Activated naive CD8-positive, alpha-beta T cell treated with anti-CD3 and anti-CD28 coated beads, Interleukin-2, amount 50 U/mL, for 24 hours (primary cell): Measurements from ENCODE around the gene STK24.

Experiments used
- ATAC-seq: fragments of 150-1000 bp; cut with Tn5 transposase; one replicate; pipeline ENCODE4 v1.10.0; 2021
- DNase-seq: peaks from one replicate; pipeline ENCODE4 v3.0.0; 2021
- H3K27ac Mint-ChIP-seq: one replicate; pipeline ENCODE4 v1.8.0; 2021; ENCODE audit warnings: mild to moderate bottlenecking, mixed read lengths
- H3K27me3 Mint-ChIP-seq: one replicate; pipeline ENCODE4 v1.8.0; 2021; ENCODE audit warnings: mixed read lengths
- H3K36me3 Mint-ChIP-seq: one replicate; pipeline ENCODE4 v1.8.0; 2021; ENCODE audit warnings: low read depth, mixed read lengths
- H3K4me1 Mint-ChIP-seq: one replicate; pipeline ENCODE4 v1.8.0; 2021; ENCODE audit warnings: mixed read lengths
- H3K4me3 Mint-ChIP-seq: one replicate; pipeline ENCODE4 v1.8.0; 2021; ENCODE audit warnings: mild to moderate bottlenecking, moderate library complexity, mixed read lengths
- H3K9me3 Mint-ChIP-seq: one replicate; pipeline ENCODE4 v1.8.0; 2021; ENCODE audit warnings: mixed read lengths

STK24 gene

DNA sequence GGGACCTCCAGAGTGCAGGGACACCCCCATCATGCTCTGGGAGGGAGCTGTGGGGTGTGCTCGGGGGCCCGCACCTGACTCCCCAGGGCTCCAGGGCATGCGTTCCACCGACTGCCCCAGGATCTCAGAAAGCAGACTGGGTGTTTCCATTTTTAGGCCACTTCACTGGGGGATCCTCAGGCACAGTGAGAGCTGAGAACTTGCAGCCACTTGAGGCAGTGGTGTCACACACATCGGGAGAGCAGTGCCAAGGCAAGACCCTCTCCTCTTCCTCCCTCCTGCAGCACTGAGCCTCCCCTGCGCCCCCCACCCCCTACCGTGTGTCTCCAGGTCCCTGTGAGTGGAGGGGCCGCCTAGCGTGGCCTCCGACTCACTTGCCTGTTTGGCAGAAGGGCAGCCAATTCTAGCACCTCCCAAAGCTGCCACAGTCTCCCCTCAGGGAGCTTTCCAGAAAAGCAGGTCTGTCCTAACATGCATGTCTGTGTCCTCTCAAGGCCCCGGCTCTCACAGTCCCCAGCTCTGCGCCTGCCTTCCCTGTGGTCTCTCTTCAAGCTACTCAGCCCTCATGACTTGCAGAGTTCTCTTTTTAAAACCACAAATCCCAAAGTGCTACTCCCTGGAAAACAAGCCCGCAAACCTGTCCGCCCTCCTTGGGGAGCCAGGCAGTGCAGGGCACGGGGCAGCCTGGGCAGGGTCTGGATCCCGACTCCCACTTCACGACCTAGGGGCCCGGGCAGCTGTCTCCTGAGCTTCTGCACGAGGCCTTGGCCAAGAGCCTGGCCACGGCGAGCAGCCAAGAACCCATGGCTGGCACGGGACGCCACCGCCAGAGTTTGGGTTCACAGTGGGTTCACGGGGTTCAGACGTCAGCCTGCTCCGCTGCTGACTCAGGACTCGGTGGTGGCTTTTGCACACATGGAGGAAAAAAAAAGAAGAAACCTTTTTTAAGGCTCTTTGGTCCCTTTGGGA, 94.1 kb downstream of the STK24 start:
- Mint-ChIP-seq H3K27me3 (no peaks in the 10 kb centered on the region), H3K4me1 (peaks cover 91% of the 10 kb centered on the region), H3K4me3 (no peak overlapping the region), H3K27ac (peak overlapping the region; percentile 22), H3K9me3 (no peaks in the 10 kb centered on the region), H3K36me3 (peaks cover 28% of the 10 kb centered on the region)
- DNase-seq, result peak; percentile 25
- ATAC-seq, result peak; percentile 5

DNA sequence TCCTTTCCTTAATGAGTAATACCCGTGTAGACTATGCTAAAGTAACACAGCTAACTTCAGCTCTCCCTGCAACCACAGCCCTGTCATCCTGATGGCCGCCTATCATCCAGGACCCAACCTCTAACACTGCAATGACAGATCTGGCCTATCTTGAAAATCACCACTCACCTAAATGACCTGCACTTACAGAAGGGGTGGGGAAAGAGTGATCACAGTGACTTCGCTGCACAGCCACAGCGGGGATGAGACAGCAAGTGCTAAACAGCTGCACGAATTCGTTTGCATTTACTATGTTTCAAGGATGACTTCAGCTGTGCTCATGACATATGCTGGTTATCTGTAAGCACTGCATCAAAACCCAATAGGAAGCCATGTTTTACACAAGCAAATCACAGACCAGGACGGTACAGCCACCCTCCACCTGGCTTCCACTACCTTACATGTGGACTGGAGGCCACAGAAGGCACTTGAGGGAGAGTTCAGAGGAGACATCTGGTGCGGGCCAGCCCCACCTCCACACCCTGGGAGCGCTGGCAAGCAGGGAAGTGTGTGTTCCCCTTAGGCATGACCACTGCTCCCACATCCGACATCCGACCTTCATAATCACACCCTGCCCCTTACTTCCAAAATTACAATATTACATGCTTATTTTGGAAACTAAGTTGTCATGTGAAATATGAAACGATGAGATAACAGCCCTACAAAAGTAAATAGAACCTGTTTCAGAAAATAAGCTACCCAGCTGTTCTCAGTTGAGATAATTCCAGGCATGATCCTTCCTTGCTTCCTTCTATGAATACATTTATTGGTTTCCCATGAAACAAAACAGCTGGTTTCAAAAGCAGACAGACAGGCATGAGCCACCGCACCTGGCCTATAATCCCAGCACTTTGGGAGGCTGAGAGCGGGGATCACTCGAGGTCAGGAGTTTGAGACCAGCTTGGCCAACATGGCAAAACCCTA, 95.7 kb downstream of the STK24 start:
- Mint-ChIP-seq H3K27ac (peak overlapping the region; percentile 76), H3K9me3 (no peaks in the 10 kb centered on the region), H3K4me3 (peak overlapping the region; percentile 9), H3K36me3 (peaks cover 33% of the 10 kb centered on the region), H3K27me3 (no peaks in the 10 kb centered on the region), H3K4me1 (peaks cover 91% of the 10 kb centered on the region)
- DNase-seq (peak; percentile 53), ATAC-seq (peak; percentile 69)

DNA sequence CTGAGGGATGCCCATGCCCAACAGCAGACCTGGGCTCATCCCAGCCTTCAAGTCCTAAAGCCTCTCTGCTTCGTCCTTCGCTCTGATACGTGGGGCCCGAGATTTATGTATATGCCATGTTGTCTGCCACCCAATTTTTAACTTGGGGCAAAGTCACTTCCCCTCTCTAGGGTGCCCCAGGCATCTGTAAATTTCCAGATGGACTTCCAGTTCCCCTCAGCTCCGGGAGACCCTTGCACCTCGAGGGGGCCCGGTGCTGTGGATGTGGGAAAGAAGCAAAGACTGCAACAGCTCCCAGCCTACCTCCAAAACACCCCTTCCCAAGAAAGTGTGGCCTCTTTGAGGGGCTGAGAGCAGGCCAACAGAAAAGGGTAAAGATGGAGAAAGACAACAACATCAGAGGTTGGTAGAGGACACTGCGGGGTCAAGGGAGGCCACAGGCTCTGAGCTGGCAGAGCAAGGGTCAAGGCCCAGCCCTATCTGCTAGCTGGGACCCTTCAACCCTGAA, 97.4 kb downstream of the STK24 start:
- ATAC-seq (no peak), DNase-seq (no peak)
- peaks cover 36% of the 10 kb centered on the region for H3K36me3 Mint-ChIP-seq
- H3K4me3 Mint-ChIP-seq, result no peak overlapping the region
- no peaks in the 10 kb centered on the region for H3K9me3 Mint-ChIP-seq
- H3K27ac Mint-ChIP-seq, result peak overlapping the region; percentile 17
- peaks cover 85% of the 10 kb centered on the region for H3K4me1 Mint-ChIP-seq
- no peaks in the 10 kb centered on the region for H3K27me3 Mint-ChIP-seq

DNA sequence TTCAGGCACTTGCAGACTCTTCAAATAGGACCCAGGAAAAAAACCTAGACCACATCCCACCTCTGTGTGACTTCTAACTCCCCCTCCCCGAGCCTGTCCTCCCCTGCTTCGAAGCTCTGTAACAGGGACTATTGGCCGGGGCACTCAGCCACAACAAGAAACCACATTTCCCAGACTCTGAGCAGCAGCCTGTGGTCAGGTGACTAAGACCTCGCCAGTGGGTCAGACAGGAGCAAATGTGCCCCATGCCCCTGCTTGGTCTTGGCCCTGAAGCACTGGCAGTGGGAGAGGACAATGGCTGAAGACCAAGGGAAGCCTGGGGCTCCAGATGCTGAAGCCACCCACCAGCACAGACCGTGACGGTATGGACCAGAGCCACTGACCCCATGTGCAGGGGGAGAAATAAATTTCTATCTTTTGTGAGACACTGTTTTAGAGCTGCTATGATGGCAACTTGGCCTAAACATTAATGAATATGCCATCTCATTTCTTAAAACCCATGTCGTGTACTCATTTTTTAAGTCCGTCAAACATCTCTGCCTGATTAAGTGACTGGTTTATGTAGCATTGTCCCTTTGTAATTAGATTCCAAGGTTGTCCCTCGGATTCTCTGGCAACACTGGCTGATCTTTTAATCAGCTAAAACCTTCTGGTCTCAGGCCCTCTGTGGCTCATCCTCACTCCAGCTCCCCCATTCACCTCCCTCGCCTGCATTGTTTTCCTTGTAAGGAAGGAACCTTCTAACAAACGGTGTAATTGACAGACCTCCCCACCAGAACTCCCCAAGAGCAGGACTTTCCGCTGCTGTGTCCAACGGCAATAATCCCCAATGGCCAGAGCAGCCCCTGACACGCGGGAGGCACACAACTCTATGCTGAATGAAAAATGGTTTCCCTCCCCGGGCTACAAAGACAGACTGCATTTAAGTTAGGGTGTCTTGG, 98.4 kb downstream of the STK24 start:
- peak overlapping the region; percentile 66 for H3K27ac Mint-ChIP-seq
- peak overlapping the region; percentile 30 for H3K4me3 Mint-ChIP-seq

DNA sequence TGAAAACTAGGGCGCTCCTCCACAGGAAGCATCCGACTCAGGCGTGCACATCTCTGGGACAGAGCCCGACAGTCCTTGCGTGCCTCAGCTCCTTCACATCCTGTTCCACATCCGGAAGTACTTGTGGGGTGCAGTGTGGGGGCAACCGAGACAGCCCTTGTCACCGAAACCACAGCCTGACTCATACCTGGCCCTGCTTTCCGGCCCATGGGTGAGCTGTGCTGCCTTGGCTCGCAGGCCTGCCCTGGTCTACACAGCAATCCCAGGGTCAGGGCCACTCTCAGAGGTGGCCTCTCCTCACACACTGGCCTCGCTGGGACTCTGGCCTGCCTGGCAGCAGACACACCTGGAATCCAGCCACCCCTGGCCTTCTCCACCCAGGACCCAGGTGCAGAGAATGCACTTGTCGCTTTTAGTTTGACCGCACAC, 100.4 kb downstream of the STK24 start:
- H3K4me1 Mint-ChIP-seq, result peaks cover 77% of the 10 kb centered on the region
- no peaks in the 10 kb centered on the region for H3K27me3 Mint-ChIP-seq
- DNase-seq (peak; percentile 86), ATAC-seq (peak; percentile 90)
- peak overlapping the region; percentile 76 for H3K4me3 Mint-ChIP-seq
- H3K27ac Mint-ChIP-seq, result peak overlapping the region; percentile 95
- H3K36me3 Mint-ChIP-seq, result peaks cover 58% of the 10 kb centered on the region
- no peaks in the 10 kb centered on the region for H3K9me3 Mint-ChIP-seq

More for the DNA sequence above, 98.4 kb downstream of the STK24 start:
- ATAC-seq (no peak), DNase-seq (peak; percentile 47)
- Mint-ChIP-seq H3K9me3 (no peaks in the 10 kb centered on the region), H3K4me1 (peaks cover 82% of the 10 kb centered on the region), H3K36me3 (peaks cover 42% of the 10 kb centered on the region), H3K27me3 (no peaks in the 10 kb centered on the region)

DNA sequence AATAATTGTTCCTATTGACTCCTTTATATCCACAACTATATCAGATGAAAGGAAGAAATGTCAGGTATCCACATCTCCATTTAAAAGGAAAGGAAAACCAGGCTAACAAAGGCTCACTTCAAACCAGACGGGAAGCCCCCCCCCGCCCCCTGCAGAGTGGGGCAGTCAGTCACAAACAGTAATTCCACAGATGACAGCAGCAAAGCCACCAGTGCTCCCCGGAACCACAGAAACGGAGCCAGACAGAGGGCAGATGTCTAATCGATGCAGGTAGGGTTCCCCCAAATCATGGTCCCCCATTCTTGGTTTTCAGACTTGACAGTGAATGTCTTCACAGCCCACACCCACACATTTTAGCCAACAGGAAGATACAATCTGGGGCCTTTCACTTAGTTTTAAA, 100.8 kb downstream of the STK24 start:
- peaks cover 76% of the 10 kb centered on the region for H3K4me1 Mint-ChIP-seq
- no peaks in the 10 kb centered on the region for H3K27me3 Mint-ChIP-seq
- H3K36me3 Mint-ChIP-seq, result peaks cover 60% of the 10 kb centered on the region
- peak overlapping the region; percentile 76 for H3K4me3 Mint-ChIP-seq
- peak overlapping the region; percentile 95 for H3K27ac Mint-ChIP-seq
- DNase-seq (peak; percentile 59), ATAC-seq (peak; percentile 44)
- no peaks in the 10 kb centered on the region for H3K9me3 Mint-ChIP-seq

DNA sequence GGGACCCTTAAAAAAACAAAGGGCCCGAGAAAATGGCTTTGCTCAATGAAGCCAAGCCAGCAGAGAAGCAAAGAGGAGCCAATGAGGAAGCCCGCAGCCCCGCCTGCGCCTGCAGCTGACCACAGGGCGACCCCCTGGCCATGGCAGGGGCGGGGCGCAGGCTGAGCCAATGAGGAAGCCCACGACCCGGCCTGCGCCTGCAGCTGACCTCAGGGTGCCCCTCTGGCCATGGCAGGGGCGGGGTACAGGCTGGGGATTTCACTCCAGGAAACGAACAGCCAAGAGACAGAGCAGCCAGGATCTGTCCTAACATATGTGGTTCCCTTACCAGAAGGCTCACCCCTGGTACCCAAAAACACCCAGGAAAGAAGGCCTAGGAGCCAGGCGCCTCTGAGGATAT, 101.4 kb downstream of the STK24 start:
- DNase-seq (no peak), ATAC-seq (no peak)
- H3K4me3 Mint-ChIP-seq, result no peak overlapping the region
- H3K27me3 Mint-ChIP-seq, result no peaks in the 10 kb centered on the region
- H3K4me1 Mint-ChIP-seq, result peaks cover 73% of the 10 kb centered on the region
- H3K36me3 Mint-ChIP-seq, result peaks cover 61% of the 10 kb centered on the region
- H3K9me3 Mint-ChIP-seq, result no peaks in the 10 kb centered on the region
- peak overlapping the region; percentile 68 for H3K27ac Mint-ChIP-seq

DNA sequence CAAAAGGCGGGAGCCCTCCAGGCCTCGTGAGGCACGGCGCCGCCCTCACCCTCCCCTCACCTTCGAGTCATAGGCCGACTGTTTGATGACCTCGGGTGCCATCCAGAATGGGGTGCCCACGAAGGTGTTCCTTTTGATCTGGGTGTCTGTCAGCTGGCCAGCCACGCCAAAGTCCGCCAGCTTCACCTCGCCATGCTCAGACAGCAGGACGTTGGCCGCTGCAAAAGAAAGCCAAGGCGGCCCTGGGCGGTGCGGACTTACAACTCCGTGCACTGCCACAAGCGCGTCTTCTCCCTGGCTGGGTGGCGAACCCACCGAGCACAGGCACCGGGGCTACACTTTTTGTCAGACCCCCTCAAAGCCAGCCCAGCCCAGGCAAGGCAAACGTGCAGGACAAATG, 102.1 kb downstream of the STK24 start:
- no peak for DNase-seq
- Mint-ChIP-seq H3K4me1 (peaks cover 71% of the 10 kb centered on the region), H3K4me3 (no peak overlapping the region), H3K9me3 (no peaks in the 10 kb centered on the region), H3K27me3 (no peaks in the 10 kb centered on the region), H3K36me3 (peaks cover 62% of the 10 kb centered on the region), H3K27ac (peak overlapping the region; percentile 27)
- no peak for ATAC-seq

DNA sequence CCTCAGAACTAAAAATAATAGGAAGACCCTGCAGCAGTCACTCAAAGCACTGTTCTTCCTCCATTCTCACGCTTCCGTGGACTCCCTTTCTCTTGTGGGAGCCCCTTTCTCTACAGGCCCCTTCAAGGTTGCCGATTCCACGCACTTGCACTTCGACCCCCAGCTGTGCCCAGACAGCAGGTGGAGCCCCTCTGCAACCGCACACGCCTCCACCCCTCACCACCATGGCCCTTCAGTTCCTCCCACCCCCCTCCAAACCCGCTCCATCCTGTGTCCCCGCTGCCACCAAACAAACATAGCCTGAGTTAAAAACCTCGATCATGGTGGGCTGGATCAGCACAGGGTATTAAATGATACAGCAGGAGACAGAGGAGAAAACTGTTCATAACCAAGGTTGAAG, 102.6 kb downstream of the STK24 start:
- no peak for DNase-seq
- no peaks in the 10 kb centered on the region for H3K27me3 Mint-ChIP-seq
- H3K9me3 Mint-ChIP-seq, result no peaks in the 10 kb centered on the region
- peak overlapping the region; percentile 27 for H3K27ac Mint-ChIP-seq
- no peak overlapping the region for H3K4me3 Mint-ChIP-seq
- peaks cover 66% of the 10 kb centered on the region for H3K4me1 Mint-ChIP-seq
- H3K36me3 Mint-ChIP-seq, result peaks cover 64% of the 10 kb centered on the region
- no peak for ATAC-seq

DNA sequence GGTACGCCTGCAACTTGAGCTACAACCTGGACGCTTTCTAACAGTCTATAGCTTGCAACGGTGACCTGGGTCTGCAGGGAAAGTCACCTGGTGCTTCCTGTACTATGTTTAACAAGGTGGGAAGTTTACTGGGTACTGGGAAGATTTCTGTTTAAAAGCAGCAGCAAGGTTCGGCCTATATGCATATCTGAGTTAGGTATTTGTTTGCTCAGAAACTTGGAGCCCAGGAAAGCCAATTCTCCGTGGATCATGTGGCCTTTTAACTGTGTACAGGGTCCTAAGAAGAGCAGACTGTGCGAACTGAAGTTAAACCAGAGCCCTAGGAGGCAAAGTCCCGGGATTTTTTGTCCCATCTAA, 103.1 kb downstream of the STK24 start:
- Mint-ChIP-seq H3K27me3 (no peaks in the 10 kb centered on the region), H3K27ac (no peak overlapping the region)
- no peak for DNase-seq

DNA sequence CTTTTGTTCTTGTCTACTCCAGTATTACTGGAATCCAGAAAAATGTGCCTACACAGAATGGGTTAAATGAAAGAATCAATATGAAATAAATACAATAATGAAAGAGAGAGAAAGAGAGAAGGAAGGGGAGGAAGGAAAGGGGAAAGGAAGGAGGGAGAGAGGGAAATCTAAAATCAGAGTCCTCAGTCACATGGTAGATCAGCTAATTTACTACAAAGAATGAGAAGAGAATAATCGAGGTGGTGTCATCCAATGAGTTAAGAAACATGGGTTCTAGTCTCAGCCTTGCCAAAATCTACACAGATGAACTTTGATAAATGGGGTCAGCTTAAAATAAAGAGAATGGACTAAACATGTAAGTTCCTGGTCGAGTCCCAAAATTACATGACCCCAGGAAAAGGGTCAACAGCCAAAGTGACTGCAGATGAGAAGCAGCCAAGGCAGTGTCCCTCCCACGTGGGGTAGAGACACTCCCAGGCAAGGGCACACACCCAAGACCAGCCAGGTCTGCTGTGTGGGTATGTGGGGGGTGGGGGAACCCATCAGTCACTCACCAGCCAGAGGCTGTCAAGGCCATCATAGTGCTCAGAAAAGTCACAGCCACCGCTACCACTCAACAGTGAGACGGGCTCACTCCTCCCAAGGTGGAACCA, 103.6 kb downstream of the STK24 start:
- peaks cover 57% of the 10 kb centered on the region for H3K4me1 Mint-ChIP-seq
- no peaks in the 10 kb centered on the region for H3K9me3 Mint-ChIP-seq
- ATAC-seq (no peak), DNase-seq (no peak)
- H3K4me3 Mint-ChIP-seq, result no peak overlapping the region
- peaks cover 59% of the 10 kb centered on the region for H3K36me3 Mint-ChIP-seq
- H3K27ac Mint-ChIP-seq, result peak overlapping the region; percentile 37
- H3K27me3 Mint-ChIP-seq, result no peaks in the 10 kb centered on the region

More for the DNA sequence above, 103.1 kb downstream of the STK24 start:
- H3K4me3 Mint-ChIP-seq, result no peak overlapping the region
- peaks cover 62% of the 10 kb centered on the region for H3K4me1 Mint-ChIP-seq
- H3K9me3 Mint-ChIP-seq, result no peaks in the 10 kb centered on the region
- H3K36me3 Mint-ChIP-seq, result peaks cover 63% of the 10 kb centered on the region
- no peak for ATAC-seq

DNA sequence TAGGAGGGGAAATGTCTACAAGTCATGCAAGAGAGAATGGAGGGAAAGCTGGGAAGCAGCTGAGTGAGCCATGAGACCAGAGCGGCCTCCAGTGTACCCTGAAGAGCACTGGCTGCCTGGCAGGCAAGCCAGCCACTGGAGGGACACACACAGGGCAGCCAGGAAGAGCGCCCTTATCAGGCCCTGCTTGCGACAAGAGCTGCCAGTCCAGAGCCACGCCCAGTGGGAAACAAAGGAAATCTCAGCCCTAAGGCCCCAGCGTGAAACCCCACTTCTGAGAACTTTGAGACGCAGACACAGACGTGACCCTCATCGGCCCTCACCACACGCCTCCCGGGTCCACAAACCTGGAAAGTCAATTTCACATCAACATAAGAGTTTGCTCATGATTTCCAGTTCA, 105.0 kb downstream of the STK24 start:
- Mint-ChIP-seq H3K4me1 (peaks cover 49% of the 10 kb centered on the region), H3K36me3 (peaks cover 53% of the 10 kb centered on the region), H3K27ac (peak overlapping the region; percentile 37), H3K4me3 (no peak overlapping the region), H3K9me3 (no peaks in the 10 kb centered on the region), H3K27me3 (no peaks in the 10 kb centered on the region)
- DNase-seq (no peak), ATAC-seq (no peak)

DNA sequence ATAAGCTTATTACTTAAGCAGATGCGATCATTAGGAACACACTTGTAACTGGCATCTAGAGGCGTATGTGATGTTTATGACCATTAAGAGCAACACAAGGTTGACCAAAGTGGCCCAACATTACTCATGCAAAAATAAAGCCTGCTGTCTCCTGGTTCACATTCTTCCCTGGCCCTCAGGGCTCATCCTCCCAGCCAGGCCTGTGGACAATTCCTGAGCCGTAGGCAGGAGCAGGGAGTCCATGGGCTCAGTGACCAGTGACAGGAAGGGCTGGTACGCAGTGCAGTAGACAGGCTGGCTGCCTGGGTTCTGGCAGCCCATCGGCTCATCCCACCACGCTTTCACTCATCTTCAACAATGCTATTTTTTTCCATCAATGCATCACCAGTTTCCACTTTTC, 106.0 kb downstream of the STK24 start:
- Mint-ChIP-seq H3K4me1 (peaks cover 41% of the 10 kb centered on the region), H3K4me3 (no peak overlapping the region), H3K9me3 (no peaks in the 10 kb centered on the region), H3K27ac (peak overlapping the region; percentile 14), H3K36me3 (peaks cover 55% of the 10 kb centered on the region), H3K27me3 (no peaks in the 10 kb centered on the region)
- ATAC-seq, result no peak
- no peak for DNase-seq
